ENCODE data around the gene CXCL16.

GRCh38 chr17:4691686-4692085 lies 48.0 kb downstream of the CXCL16 start:
- TF ChIP-seq, protein P1, sequence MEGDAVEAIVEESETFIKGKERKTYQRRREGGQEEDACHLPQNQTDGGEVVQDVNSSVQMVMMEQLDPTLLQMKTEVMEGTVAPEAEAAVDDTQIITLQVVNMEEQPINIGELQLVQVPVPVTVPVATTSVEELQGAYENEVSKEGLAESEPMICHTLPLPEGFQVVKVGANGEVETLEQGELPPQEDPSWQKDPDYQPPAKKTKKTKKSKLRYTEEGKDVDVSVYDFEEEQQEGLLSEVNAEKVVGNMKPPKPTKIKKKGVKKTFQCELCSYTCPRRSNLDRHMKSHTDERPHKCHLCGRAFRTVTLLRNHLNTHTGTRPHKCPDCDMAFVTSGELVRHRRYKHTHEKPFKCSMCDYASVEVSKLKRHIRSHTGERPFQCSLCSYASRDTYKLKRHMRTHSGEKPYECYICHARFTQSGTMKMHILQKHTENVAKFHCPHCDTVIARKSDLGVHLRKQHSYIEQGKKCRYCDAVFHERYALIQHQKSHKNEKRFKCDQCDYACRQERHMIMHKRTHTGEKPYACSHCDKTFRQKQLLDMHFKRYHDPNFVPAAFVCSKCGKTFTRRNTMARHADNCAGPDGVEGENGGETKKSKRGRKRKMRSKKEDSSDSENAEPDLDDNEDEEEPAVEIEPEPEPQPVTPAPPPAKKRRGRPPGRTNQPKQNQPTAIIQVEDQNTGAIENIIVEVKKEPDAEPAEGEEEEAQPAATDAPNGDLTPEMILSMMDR (IDR thresholded peaks at IDR 0.05; ENCODE audit: insufficient read depth, low read length, poor library complexity, severe bottlenecking): no peak
- no peak for TF ChIP-seq EZH2phosphoT487 (conservative IDR thresholded peaks at IDR 0.05; ENCODE audit: low read length)
